Cardiac septum (tissue), 1 donor: ENCODE results near the gene CNTNAP2. TPM values are rescaled to one million over a fixed set of nuclear protein-coding genes. Genes with fewer than 3 reads are reported as not detected.

ENCODE experiments used
- DNase-seq: peaks from one replicate; pipeline ENCODE4 v3.0.0-alpha.2; 2020; ENCODE audit warnings: low spot score
- intact Hi-C: fragments of 100-400 bp; cut with DNase I; formaldehyde crosslinking; loops from one replicate; pipeline ENCODE4 v1.14.0; 2022
- total RNA-seq: library from RNA; stranded (reverse); fragmentation: NEBNext Ultra II Directional; extraction: Animal tissue kit (Norgen Biotek cat#: 25700); gene quantifications from one replicate; pipeline ENCODE4 v1.2.1, GENCODE V29; 2021
- donor health status: DM: no; HTN: no; CAD: no.

Gene CNTNAP2
- total RNA-seq, 1 donor from 2014 or later = 0.22 TPM

- intact Hi-C loops = loop anchor here (10.0 kb wide), 1 partner anchor 1024 kb away; no protein-coding TSS in a partner anchor
- DNase-seq = no peak
Measured at GRCh38 chr7:147240468-147240867, 1123.9 kb downstream of the CNTNAP2 start.

GRCh38 chr7:147245274-147245673 lies 1128.7 kb downstream of the CNTNAP2 start:
- intact Hi-C loops = loop anchor here (10.0 kb wide), 1 partner anchor 1020 kb away; no protein-coding TSS in a partner anchor
- no peak for DNase-seq

GRCh38 chr7:147249956-147250355 lies 1133.4 kb downstream of the CNTNAP2 start:
- intact Hi-C loops = loop anchor here (10.0 kb wide), 1 partner anchor 1015 kb away; no protein-coding TSS in a partner anchor

GRCh38 chr7:147251751-147252325 lies 1135.2 kb downstream of the CNTNAP2 start:
- intact Hi-C loops = no loop called here

More at GRCh38 chr7:147249956-147250355, 1133.4 kb downstream of the CNTNAP2 start:
- no peak for DNase-seq

GRCh38 chr7:147261693-147262092 lies 1145.1 kb downstream of the CNTNAP2 start:
- DNase-seq = no peak
- intact Hi-C loops = no loop called here

More at GRCh38 chr7:147251751-147252325, 1135.2 kb downstream of the CNTNAP2 start:
- DNase-seq = no peak

GRCh38 chr7:147265528-147265927 lies 1148.9 kb downstream of the CNTNAP2 start:
- no peak for DNase-seq
- intact Hi-C loops = no loop called here

- intact Hi-C loops = no loop called here
- DNase-seq = no peak
Measured at GRCh38 chr7:147276106-147276505, 1159.5 kb downstream of the CNTNAP2 start.

- intact Hi-C loops = no loop called here
Measured at GRCh38 chr7:147276783-147277370, 1160.3 kb downstream of the CNTNAP2 start.

GRCh38 chr7:147279514-147279913 lies 1162.9 kb downstream of the CNTNAP2 start:
- no peak for DNase-seq
- intact Hi-C loops = no loop called here

More at GRCh38 chr7:147276783-147277370, 1160.3 kb downstream of the CNTNAP2 start:
- no peak for DNase-seq

GRCh38 chr7:147279964-147280374 lies 1163.4 kb downstream of the CNTNAP2 start:
- intact Hi-C loops = no loop called here
- no peak for DNase-seq

GRCh38 chr7:147282204-147282603 lies 1165.6 kb downstream of the CNTNAP2 start:
- no peak for DNase-seq
- intact Hi-C loops = no loop called here

- no peak for DNase-seq
- intact Hi-C loops = no loop called here
Measured at GRCh38 chr7:147296201-147296600, 1179.6 kb downstream of the CNTNAP2 start.

GRCh38 chr7:147296986-147297385 lies 1180.4 kb downstream of the CNTNAP2 start:
- intact Hi-C loops = no loop called here
- DNase-seq = no peak

- DNase-seq = no peak
- intact Hi-C loops = no loop called here
Measured at GRCh38 chr7:147298611-147299043, 1182.0 kb downstream of the CNTNAP2 start.

GRCh38 chr7:147300293-147300692 lies 1183.7 kb downstream of the CNTNAP2 start:
- DNase-seq = no peak
- intact Hi-C loops = no loop called here

- no peak for DNase-seq
- intact Hi-C loops = no loop called here
Measured at GRCh38 chr7:147304376-147304775, 1187.8 kb downstream of the CNTNAP2 start.

- DNase-seq = no peak
- intact Hi-C loops = no loop called here
Measured at GRCh38 chr7:147305827-147306226, 1189.2 kb downstream of the CNTNAP2 start.

GRCh38 chr7:147308539-147308938 lies 1191.9 kb downstream of the CNTNAP2 start:
- no peak for DNase-seq
- intact Hi-C loops = no loop called here

GRCh38 chr7:147311336-147311735 lies 1194.7 kb downstream of the CNTNAP2 start:
- DNase-seq = no peak
- intact Hi-C loops = no loop called here

- intact Hi-C loops = no loop called here
- no peak for DNase-seq
Measured at GRCh38 chr7:147321504-147321903, 1204.9 kb downstream of the CNTNAP2 start.

GRCh38 chr7:147332988-147333387 lies 1216.4 kb downstream of the CNTNAP2 start:
- no peak for DNase-seq

More at GRCh38 chr7:147332988-147333387, 1216.4 kb downstream of the CNTNAP2 start:
- intact Hi-C loops = no loop called here
